ENCODE data around the gene LILRA2.

LILRA2 gene

DNA sequence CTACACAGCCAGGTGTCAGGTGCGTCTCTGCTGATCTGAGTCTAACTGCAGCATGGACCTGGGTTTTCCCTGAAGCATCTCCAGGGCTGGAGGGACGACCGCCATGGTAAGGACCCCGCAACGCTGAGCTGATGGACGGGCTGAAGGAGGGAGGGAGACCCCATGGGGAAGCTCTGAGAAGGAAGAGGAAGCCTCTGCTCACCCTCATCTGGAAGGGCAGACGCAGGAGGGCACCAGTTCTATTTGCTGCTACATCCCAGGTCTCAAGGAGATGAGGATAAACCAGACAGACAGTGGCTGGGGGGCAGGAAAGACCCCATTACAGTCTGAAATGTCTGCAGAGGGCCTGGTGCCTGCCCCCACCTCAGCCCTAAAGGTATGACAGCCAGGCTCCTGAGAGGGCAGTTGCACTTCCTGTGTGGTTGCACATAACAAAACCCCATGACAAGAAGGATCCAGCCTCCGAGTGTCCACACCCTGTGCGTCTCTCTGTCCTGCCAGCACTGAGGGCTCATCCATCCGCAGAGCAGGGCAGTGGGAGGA is at the start of gene LILRA2:
Gene LILRA2 (plus strand): TSS at position 461 of the 543 bp plus-strand sequence. CDS start 89 bp downstream, outside the sequence.
- no peak within 1 kb of the TSS for H3K4me3 ChIP-seq (ENCODE audit: low read depth, low read length)
- DNase-seq: no peak
- no peaks in the 10 kb centered on the region for H3K36me3 ChIP-seq (replicated peaks)
- H3K27me3 ChIP-seq (replicated peaks): no peaks in the 10 kb centered on the region
- TF ChIP-seq, protein P1, sequence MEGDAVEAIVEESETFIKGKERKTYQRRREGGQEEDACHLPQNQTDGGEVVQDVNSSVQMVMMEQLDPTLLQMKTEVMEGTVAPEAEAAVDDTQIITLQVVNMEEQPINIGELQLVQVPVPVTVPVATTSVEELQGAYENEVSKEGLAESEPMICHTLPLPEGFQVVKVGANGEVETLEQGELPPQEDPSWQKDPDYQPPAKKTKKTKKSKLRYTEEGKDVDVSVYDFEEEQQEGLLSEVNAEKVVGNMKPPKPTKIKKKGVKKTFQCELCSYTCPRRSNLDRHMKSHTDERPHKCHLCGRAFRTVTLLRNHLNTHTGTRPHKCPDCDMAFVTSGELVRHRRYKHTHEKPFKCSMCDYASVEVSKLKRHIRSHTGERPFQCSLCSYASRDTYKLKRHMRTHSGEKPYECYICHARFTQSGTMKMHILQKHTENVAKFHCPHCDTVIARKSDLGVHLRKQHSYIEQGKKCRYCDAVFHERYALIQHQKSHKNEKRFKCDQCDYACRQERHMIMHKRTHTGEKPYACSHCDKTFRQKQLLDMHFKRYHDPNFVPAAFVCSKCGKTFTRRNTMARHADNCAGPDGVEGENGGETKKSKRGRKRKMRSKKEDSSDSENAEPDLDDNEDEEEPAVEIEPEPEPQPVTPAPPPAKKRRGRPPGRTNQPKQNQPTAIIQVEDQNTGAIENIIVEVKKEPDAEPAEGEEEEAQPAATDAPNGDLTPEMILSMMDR (IDR thresholded peaks at IDR 0.05; ENCODE audit: low read depth, low read length, missing control alignments): no peak
- H3K27ac ChIP-seq: no peak within 1 kb of the TSS
- in situ Hi-C loops (cut with HindIII; ENCODE audit: low pct_ligation_motif_present, low sequenced_read_pairs): no loop called here

DNA sequence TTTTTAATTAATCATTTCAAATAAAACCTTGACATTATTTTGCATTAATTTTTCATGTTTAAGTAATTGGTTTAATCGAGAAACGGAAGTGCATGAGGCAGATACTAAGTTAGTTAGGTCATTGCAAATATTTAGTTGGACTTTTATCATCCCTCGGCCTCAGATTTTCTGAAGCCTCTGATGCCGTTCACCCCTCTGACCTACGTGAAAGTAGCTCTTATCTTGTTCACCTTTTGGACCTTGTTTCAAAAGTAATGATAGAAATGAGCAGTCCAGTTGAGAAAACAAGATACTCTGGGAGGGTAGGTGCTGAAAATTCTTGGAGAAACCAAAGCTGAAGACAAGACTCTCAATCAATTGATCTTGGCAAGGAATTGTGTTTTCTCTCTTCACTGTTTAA is 48.0 kb upstream of the LILRA2 start:
- no peaks in the 10 kb centered on the region for H3K36me3 ChIP-seq (replicated peaks)
- H3K27me3 ChIP-seq (replicated peaks): no peaks in the 10 kb centered on the region
- TF ChIP-seq, protein P1 (IDR thresholded peaks at IDR 0.05; ENCODE audit: low read depth, low read length, missing control alignments): no peak
- no peak overlapping the region for H3K4me3 ChIP-seq (ENCODE audit: low read depth, low read length)
- in situ Hi-C loops (cut with HindIII; ENCODE audit: low pct_ligation_motif_present, low sequenced_read_pairs): no loop called here
- no peak overlapping the region for H3K27ac ChIP-seq
- no peak for DNase-seq

DNA sequence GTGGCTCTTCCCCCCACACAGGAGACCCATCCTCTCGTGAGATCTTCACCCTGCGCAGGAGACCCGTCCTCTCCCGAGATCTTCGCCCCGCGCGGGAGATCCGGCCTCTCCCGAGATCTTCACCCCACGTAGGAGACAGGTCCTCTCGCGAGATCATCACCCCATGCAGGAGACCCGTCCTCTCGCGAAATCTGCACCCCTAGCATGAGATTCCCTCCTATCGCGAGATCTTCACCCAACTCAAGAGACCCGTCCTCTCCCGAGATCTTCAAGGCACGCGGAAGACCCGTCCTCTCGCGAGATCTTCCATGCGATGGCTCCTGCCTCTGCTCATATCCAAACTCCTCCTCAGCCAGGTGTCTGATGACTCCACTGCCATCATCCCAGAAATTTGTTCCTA is 46.6 kb upstream of the LILRA2 start:
- in situ Hi-C loops (cut with HindIII; ENCODE audit: low pct_ligation_motif_present, low sequenced_read_pairs): no loop called here

DNA sequence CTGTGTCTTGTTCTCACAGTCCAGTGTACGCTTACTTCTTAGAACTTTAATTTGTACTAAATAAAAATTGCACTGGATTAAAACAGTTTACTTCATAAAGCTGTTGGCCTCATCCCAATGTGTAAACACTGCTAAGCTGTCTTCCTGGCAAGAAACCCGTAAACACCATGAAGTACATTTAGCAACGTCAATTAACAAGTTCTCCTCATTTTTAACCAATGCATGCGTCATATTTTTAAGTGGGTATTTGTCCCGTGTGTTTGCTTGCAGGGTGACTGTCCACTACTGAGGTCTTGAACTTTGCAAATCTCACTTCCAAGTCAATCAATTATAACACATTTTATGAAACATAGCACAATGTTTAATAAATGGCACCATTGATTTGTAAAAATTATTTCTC is 42.7 kb upstream of the LILRA2 start:
- DNase-seq: no peak
- Histone ChIP-seq H3K36me3 (replicated peaks) (no peaks in the 10 kb centered on the region), H3K27me3 (replicated peaks) (no peaks in the 10 kb centered on the region), H3K27ac (no peak overlapping the region), H3K4me3 (ENCODE audit: low read depth, low read length) (no peak overlapping the region)
- TF ChIP-seq, protein P1 (IDR thresholded peaks at IDR 0.05; ENCODE audit: low read depth, low read length, missing control alignments): no peak
- in situ Hi-C loops (cut with HindIII; ENCODE audit: low pct_ligation_motif_present, low sequenced_read_pairs): no loop called here

More for the DNA sequence above, 46.6 kb upstream of the LILRA2 start:
- H3K27me3 ChIP-seq (replicated peaks): no peaks in the 10 kb centered on the region
- TF ChIP-seq, protein P1 (IDR thresholded peaks at IDR 0.05; ENCODE audit: low read depth, low read length, missing control alignments): no peak
- no peak for DNase-seq
- H3K36me3 ChIP-seq (replicated peaks): no peaks in the 10 kb centered on the region
- no peak overlapping the region for H3K4me3 ChIP-seq (ENCODE audit: low read depth, low read length)
- no peak overlapping the region for H3K27ac ChIP-seq

DNA sequence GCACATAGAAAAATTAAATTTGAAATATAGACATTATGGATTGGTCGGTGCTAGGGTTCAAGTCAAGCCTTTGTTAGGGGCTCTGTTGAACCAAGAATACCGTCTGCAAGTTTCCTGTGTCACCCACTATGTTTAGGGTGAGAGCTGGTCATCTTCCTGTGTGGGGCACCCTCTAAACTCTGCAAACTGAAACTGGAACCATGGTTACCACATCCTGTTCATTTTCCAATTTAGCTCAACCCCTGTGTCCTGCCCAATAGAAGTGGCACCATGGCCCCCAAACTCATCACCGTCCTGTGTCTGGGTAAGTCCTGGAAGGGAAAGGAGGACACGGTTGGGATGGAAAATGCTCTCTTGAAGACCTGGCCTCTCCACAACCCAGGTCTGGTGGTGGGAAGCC is 41.1 kb upstream of the LILRA2 start:
- no peak for DNase-seq
- in situ Hi-C loops (cut with HindIII; ENCODE audit: low pct_ligation_motif_present, low sequenced_read_pairs): no loop called here
- no peak overlapping the region for H3K27ac ChIP-seq
- TF ChIP-seq, protein P1 (IDR thresholded peaks at IDR 0.05; ENCODE audit: low read depth, low read length, missing control alignments): no peak
- no peaks in the 10 kb centered on the region for H3K36me3 ChIP-seq (replicated peaks)
- no peaks in the 10 kb centered on the region for H3K27me3 ChIP-seq (replicated peaks)
- H3K4me3 ChIP-seq (ENCODE audit: low read depth, low read length): no peak overlapping the region

DNA sequence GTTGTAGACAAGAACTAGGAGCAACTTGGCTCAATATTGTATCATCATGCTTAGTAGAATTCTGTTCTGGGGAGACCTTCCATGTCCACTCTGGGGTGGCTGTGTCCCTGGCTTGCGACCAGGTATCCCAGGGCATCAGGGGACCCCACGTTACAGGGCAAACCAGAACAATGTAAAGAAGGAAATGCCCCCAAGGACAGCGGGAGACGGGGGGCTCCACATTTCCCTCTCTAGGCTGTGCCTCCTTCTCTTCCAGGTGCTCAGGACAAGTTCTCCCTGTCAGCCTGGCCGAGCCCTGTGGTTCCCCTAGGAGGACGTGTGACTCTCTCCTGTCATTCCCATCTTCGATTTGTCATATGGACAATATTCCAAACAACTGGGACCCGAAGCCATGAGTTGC is 40.1 kb upstream of the LILRA2 start:
- TF ChIP-seq, protein P1 (IDR thresholded peaks at IDR 0.05; ENCODE audit: low read depth, low read length, missing control alignments): no peak
- no peak for DNase-seq
- in situ Hi-C loops (cut with HindIII; ENCODE audit: low pct_ligation_motif_present, low sequenced_read_pairs): no loop called here
- Histone ChIP-seq H3K4me3 (ENCODE audit: low read depth, low read length) (no peak overlapping the region), H3K27ac (no peak overlapping the region), H3K36me3 (replicated peaks) (no peaks in the 10 kb centered on the region), H3K27me3 (replicated peaks) (no peaks in the 10 kb centered on the region)

Data from brain microvascular endothelial cell (primary cell).